DMS79 treated with DMSO at 0.1 percent for 48 hours (cell line): ENCODE data around the gene LIMD2.
A peak's percentile ranks its signal among the peaks of the same experiment; 100 is the strongest.

Source experiments
- DNase-seq: peaks from one replicate; lab custom pipeline; 2025; lab: John Stamatoyannopoulos, UW

LIMD2 gene

DNA sequence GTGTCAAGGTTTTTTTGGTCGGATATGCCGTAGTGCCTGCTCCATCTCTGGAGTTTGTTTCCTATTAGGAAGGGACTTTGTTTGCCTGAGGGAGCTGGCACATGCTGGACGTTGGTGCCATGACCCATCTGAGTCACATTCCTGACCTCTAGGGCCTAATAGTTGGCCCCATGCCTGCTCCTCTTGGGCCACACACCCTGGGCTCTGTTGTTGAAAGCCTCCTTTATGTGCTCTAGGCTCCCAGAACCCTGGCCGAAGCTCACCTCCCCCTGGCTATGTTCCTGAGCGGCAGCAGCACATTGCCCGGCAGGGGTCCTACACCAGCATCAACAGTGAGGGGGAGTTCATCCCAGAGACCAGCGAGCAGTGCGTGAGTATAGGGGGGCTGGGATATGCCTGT, 18.4 kb downstream of the LIMD2 start:
- DNase-seq: no peak

DNA sequence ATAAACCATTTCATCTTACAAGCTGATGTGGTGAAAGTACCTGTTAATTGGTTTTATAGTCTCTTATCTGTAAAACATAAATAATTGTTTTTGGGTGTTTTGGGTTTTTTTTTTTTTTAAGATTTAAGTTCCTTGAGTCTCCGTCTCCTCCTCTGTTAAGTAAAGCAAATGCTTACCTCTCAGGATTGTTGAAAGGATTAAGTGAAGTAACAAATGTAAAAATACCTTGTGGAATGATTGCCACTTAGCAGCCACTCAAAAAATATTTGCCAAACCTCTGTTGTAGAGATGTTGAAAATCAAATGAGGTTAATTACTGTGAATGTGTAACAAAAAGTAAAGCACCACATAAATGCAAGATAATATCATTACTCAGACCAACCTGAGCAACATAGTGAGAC, 19.2 kb downstream of the LIMD2 start:
- DNase-seq: no peak

DNA sequence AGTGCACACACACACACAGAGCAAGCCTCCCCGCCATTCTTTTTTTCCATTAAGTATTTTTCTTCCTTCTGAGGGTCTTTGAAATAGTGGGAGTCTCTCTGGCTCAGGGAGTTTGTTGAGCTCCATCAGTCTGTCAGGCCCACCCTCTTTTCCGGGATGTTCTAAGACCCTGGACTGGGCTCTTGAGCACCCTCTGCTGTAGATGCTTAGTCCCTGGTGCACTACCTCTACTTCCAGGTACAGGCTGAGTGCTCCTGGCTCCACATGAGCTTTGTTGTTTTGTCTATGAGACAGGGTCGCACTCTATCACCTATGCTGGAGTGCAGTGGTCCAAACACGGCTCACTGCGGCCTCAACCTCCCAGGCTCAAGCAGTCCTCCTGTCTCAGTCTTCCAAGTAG, 20.7 kb downstream of the LIMD2 start:
- no peak for DNase-seq

DNA sequence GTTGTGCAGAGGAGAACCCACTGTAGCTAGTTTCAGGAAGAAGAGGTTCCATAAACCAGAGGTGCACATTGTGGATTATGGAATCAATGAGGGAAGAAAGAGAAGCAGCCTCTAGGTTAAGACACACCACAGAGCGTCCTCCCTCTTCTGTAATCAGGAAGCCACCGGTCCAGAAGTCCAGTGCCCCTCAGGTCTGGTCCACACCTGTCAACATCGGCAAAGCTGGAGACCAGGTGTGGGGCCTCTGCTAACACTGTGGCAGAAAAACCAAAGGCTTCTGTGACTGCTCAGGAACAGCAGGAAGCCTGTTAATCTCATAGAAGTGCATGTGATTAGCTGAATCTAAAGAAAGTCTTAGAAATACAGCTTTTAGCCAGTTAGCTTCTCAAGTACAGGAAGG, 23.3 kb downstream of the LIMD2 start:
- no peak for DNase-seq

DNA sequence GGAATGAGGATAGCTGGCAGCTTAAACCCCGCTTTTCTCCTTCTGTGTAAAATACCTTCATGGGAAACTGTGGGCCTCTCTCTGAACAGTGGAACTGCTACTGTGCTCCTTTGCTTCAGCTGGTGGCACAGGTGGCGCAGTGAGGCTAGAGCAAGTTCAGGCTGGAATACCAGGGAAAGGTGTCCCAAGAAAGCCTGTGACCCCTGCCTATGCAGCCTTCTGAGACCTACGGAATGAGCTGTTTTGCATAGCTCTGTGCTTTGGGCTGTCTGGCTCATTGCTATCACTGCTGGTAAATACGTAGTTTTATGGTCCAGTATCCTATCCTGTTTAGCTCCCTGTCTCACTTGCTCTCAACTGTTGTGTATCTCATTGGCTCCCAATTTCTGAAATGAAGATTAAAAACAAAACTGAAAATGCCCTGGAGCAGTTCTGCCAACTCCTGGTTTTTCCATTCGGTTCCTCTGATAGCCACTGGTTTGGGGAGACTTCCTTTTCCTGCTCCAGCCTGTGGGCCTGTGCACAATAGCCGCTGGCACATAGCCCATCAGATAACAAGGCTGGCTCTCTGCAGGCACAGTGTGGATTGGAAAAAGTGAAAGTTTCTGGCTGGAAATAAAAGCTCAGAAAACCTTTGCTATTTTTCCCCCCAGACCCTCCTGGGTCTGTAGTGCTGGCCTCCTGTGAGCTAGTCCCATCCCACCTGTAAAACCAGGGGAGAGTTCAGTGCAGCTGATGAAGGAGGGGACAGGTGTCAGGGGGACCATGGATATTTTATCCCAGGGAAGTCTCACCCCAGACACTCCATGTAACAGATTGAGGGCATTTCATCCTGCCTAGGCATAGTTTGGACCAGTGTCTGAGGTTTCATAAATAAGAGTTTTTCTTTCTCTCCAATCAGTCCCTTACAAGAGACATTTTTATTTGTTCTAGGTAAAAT, 24.0 kb downstream of the LIMD2 start:
- DNase-seq: peak; percentile 27

GRCh38 chr17:63675231-63675606, 24.7 kb downstream of the LIMD2 start:
- no peak for DNase-seq

DNA sequence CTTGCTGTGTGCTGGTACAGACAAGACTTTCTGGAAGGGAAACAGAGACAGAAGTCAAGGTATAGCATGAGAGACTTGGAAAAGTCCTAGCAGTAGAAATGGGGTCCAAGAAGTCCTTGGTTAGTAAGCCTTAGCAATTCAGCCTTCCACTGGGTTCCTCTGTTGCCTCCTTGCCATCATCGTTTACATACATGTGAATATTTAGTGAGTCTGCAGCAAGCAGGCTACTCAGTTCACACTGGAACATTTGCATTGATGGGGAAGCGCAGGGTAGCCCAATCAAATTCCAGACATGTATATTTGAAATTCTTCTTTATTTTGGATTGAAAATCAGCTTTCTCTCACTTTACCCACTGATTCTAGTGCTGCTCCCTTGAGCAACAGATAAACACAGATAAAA, 27.1 kb downstream of the LIMD2 start:
- DNase-seq: no peak

DNA sequence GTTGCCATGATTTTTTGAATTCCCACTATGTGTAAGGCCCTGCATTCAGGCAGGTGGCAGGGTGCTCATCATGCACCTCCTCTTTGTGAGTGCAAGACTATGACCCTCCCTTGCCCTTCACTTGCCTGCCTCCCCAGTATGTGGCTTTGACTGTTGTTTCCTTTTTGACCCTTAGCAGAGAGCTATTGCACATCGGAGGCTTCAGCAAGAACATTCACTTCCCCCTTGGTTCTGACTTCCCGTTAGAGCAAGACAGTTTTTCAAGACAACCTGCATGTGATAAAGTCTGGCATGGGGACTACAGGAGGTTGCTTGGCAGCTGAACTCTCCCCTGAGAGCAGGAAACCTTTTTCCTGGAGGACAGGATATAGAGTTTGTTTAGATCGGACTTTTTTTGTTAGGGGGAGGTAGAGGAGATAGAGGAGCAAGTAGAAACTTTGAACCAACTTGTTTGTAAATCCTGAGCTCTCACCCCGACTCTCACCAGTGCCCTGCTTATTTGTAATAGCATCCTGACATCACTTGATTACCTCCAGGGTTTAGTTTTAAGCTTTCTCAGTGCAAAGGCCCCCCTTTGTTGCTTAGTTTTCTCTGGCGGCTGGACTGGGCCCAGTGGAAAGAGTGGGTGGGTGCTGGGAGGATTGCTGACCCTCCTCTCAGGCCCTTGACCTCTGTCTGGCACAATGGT, 34.3 kb downstream of the LIMD2 start:
- no peak for DNase-seq

- no peak for DNase-seq
Observed at GRCh38 chr17:63659850-63660249, 40.1 kb downstream of the LIMD2 start.

- DNase-seq: no peak
Observed at GRCh38 chr17:63658366-63658765, 41.6 kb downstream of the LIMD2 start.

- peak; percentile 54 for DNase-seq
Observed at GRCh38 chr17:63657786-63658185, 42.1 kb downstream of the LIMD2 start.

- DNase-seq: no peak
Observed at GRCh38 chr17:63653050-63653449, 46.9 kb downstream of the LIMD2 start.

GRCh38 chr17:63652106-63652505, 47.8 kb downstream of the LIMD2 start:
- no peak for DNase-seq

- DNase-seq: no peak
Observed at GRCh38 chr17:63649813-63650212, 50.1 kb downstream of the LIMD2 start.

- DNase-seq: no peak
Observed at GRCh38 chr17:63647936-63648335, 52.0 kb downstream of the LIMD2 start.

DNA sequence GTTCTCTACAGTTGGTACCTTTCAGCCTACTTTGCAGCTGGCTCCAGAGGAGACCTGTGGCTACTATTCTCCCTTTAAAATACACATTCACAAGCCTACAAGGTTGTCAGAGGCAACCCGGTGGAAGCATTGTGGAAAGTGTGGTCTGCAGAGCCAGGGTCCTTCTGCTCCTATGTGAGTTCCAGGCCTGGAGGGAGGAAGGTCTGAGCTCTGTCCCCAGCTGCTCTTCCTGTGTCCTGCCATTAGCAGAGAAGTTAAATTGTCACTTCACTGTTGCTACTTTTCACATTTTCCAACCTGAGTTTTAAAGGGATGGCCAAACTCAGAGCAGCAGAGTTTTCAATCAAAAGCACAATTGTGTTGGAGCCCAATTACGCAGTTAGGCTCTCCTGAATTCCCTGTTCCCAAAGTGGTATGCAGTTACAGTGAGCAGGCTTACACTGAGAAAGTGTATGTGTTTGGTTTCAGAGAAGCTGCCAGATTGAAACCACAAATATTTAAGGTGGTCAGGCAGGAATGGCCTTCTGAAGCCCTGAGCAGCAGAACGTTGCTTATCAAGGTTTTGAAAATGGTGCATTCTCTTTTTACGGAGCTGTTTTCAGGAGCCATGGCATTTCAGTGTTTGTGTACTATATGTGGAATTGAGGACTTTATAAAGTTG, 52.7 kb downstream of the LIMD2 start:
- DNase-seq: peak; percentile 3

- no peak for DNase-seq
Observed at GRCh38 chr17:63646488-63646806, 53.5 kb downstream of the LIMD2 start.
